Neural cell (in vitro differentiated cells): ENCODE results near the gene CCDC74A. TPM values are rescaled to one million over a fixed set of nuclear protein-coding genes. Genes with fewer than 3 reads are reported as not detected.
"Not testable (repeated sequence)": the region's sequence is repeated elsewhere in the genome, so short reads cannot be mapped to it uniquely, and the experiment has no call there.

Experiments
- H2AFZ ChIP-seq: fragments of 200-600, 300-800 bp; sonication (generic), shearing (Covaris generic); 2 replicates; pipeline ENCODE4 v1.6.0; 2014; ENCODE audit warnings: low read depth, mild to moderate bottlenecking, antibody characterized with exemption, low read length, moderate library complexity
- H3F3A ChIP-seq: fragments of 200-600 bp; shearing (Covaris generic); 2 replicates; pipeline ENCODE4 v1.6.1; 2016; ENCODE audit warnings: mild to moderate bottlenecking, moderate library complexity, mixed read lengths, antibody characterized with exemption, low read length; ENCODE audit not compliant: insufficient read depth, poor library complexity, severe bottlenecking
- H3K27ac ChIP-seq: fragments of 200-600, 300-800 bp; sonication (generic), shearing (Covaris generic); 2 replicates; pipeline ENCODE4 v1.5.1; 2014; ENCODE audit warnings: mild to moderate bottlenecking, low read length, moderate library complexity
- H3K27me3 ChIP-seq: fragments of 300-800, 200-600 bp; sonication (generic), shearing (Covaris generic); 2 replicates; pipeline ENCODE4 v1.6.0; 2014; ENCODE audit warnings: mild to moderate bottlenecking, low read depth, low read length, moderate library complexity; ENCODE audit not compliant: insufficient read depth
- H3K36me3 ChIP-seq: fragments of 300-800, 200-600 bp; sonication (generic), shearing (Covaris generic); 2 replicates; pipeline ENCODE4 v1.5.1; 2014; ENCODE audit warnings: mild to moderate bottlenecking, antibody characterized with exemption, low read length, moderate library complexity; ENCODE audit not compliant: insufficient read depth
- H3K4me2 ChIP-seq: fragments of 300-800, 200-600 bp; sonication (generic), shearing (Covaris generic); 2 replicates; pipeline ENCODE4 v1.6.0; 2014; ENCODE audit warnings: mild to moderate bottlenecking, low read length
- H3K4me3 ChIP-seq: fragments of 300-800, 200-600 bp; sonication (generic), shearing (Covaris generic); 2 replicates; pipeline ENCODE4 v1.5.1; 2014; ENCODE audit warnings: mild to moderate bottlenecking, low read length, moderate library complexity
- H3K79me2 ChIP-seq: fragments of 200-600 bp; shearing (Covaris generic); replicated peaks from 2 replicates; pipeline ENCODE4 v1.6.0; 2014; ENCODE audit warnings: mild to moderate bottlenecking, low read length, moderate library complexity; ENCODE audit not compliant: insufficient read depth
- H3K9ac ChIP-seq: fragments of 300-800, 200-600 bp; sonication (generic), shearing (Covaris generic); 2 replicates; pipeline ENCODE4 v1.6.1; 2016; ENCODE audit warnings: mild to moderate bottlenecking, low read length, mixed read lengths
- H3K9me2 ChIP-seq: fragments of 200-600 bp; shearing (Covaris generic); 2 replicates; pipeline ENCODE4 v1.6.1; 2016; ENCODE audit warnings: mild to moderate bottlenecking, low read length, mixed read lengths; ENCODE audit not compliant: insufficient read depth
- H3K9me3 ChIP-seq: fragments of 200-600, 300-800 bp; sonication (generic), shearing (Covaris generic); 2 replicates; pipeline ENCODE4 v1.6.1; 2016; ENCODE audit warnings: mild to moderate bottlenecking, mixed run types, low read length, moderate library complexity, mixed read lengths
- H4K20me1 ChIP-seq: fragments of 200-600 bp; shearing (Covaris generic); 2 replicates; pipeline ENCODE4 v1.6.1; 2016; ENCODE audit warnings: mild to moderate bottlenecking, mixed run types; ENCODE audit not compliant: insufficient read depth
- MXI1 ChIP-seq: fragments of 450-650 bp; conservative IDR thresholded peaks from 2 replicates; pipeline ENCODE4 v1.6.1; 2014; ENCODE audit warnings: antibody characterized with exemption, mild to moderate bottlenecking; ENCODE audit not compliant: poor library complexity, severe bottlenecking
- SMC3 ChIP-seq: fragments of 450-650 bp; conservative IDR thresholded peaks from 2 replicates; pipeline ENCODE4 v1.6.1; 2014; ENCODE audit warnings: antibody characterized with exemption, mild to moderate bottlenecking, moderate library complexity; ENCODE audit not compliant: poor library complexity
- polyA minus RNA-seq: library from RNA; depleted of rRNA, polyadenylated mRNA; stranded (reverse); fragments of >200 nt; gene quantifications from 2 replicates; pipeline ENCODE4 v1.2.3, GENCODE V29; 2014
- polyA plus RNA-seq: library from polyadenylated mRNA; depleted of rRNA; stranded (reverse); fragments of >200 nt; gene quantifications from 2 replicates; pipeline ENCODE4 v1.2.3, GENCODE V29; 2014
- TF ChIP-seq, protein P1 (sequence below): fragments of 450-650 bp; IDR thresholded peaks from 2 replicates; pipeline ENCODE4 v1.5.1; 2014; ENCODE audit warnings: antibody characterized with exemption, mild to moderate bottlenecking, moderate library complexity; ENCODE audit not compliant: poor library complexity, severe bottlenecking

CCDC74A gene
- polyA plus RNA-seq: 34.4 and 38.2 TPM in 2 replicates
- 12.4 and 13.3 TPM in 2 replicates for polyA minus RNA-seq

DNA sequence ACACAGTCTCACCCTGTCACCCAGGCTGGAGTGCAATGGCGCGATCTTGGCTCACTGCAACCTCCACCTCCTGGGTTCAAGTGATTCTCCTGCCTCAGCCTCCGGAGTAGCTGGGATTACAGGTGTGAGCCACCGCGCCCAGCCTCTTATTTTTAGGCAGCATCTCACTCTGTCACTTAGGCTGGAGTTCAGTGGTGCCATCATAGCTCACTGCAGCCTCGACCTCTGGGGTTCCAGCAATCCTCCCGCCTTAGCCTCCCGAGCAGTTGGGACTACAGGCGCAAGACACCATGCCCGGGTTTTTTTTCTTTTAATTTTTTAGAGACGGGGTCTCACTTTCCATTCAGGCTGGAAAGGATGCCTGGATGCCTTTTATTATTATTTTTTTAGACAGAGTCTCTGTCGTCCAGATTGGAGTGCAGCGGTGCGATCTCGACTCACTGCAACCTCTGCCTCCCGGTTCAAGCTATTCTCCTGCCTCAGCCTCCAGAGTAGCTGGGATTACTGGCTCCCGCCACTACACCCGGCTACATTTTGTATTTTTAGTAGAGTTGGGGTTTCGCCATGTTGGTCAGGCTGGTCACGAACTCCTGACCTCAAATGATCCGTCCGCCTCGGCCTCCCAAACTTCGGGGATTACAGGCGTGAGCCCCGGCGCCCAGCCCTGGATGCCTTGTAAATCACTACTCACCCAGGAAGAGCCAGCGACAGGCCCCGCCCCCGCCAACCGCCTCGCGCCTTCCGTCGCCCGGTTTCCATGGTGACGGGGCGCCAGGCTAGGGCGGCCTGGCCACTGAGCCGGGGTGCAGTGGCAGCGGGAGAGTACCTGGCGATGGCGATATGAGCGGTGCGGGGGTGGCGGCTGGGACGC is at the start of gene CCDC74A:
Gene CCDC74A (plus strand): TSS at position 758 of the 871 bp plus-strand sequence. CDS start 83 bp downstream, at position 841.
- H2AFZ ChIP-seq, H3K9me3 ChIP-seq, H3K9me2 ChIP-seq, H4K20me1 ChIP-seq, H3K27me3 ChIP-seq, H3F3A ChIP-seq, H3K79me2 ChIP-seq, H3K36me3 ChIP-seq, H3K4me2 ChIP-seq: not testable (repeated sequence)
- Histone ChIP-seq H3K4me3 (peak within 1 kb of the TSS; percentile 60), H3K27ac (peak within 1 kb of the TSS; percentile 8), H3K9ac (peak within 1 kb of the TSS; percentile 45)
- TF ChIP-seq, protein P1, sequence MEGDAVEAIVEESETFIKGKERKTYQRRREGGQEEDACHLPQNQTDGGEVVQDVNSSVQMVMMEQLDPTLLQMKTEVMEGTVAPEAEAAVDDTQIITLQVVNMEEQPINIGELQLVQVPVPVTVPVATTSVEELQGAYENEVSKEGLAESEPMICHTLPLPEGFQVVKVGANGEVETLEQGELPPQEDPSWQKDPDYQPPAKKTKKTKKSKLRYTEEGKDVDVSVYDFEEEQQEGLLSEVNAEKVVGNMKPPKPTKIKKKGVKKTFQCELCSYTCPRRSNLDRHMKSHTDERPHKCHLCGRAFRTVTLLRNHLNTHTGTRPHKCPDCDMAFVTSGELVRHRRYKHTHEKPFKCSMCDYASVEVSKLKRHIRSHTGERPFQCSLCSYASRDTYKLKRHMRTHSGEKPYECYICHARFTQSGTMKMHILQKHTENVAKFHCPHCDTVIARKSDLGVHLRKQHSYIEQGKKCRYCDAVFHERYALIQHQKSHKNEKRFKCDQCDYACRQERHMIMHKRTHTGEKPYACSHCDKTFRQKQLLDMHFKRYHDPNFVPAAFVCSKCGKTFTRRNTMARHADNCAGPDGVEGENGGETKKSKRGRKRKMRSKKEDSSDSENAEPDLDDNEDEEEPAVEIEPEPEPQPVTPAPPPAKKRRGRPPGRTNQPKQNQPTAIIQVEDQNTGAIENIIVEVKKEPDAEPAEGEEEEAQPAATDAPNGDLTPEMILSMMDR: peak; percentile 39
- peak; percentile 21 for TF ChIP-seq SMC3
- peak; percentile 53 for TF ChIP-seq MXI1

DNA sequence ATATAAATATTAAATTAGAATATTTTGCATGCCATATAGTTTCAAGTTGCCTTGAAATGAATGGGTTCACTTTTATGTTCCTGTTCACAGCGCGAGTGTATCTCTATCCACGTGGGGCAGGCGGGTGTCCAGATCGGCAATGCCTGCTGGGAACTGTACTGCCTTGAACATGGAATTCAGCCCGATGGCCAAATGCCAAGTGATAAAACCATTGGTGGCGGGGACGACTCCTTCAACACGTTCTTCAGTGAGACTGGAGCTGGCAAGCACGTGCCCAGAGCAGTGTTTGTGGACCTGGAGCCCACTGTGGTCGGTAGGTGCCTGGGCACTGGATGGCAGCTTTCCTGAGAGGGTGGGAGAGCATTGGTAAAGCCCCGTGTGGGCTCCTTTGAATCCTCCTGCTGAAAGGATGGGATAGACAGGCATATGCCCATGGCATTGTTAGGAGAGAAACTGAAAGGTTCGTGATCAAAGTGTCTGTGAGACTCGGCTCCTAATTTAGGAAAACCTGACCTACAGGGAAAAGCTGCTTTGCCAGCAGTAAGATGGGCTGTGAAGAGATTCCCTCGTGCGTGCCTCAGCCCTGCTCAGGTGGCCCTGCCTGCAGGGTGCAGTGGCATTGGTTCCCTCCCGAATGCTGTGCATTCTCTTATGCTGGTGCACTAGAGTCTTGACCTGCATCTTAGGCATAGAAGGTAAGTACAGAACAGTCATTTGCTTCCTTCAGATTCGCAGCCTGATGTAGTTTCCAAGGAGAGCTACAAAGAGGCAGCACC is 49.4 kb upstream of the CCDC74A start:
- not testable (repeated sequence) for H3K9me3 ChIP-seq, H3K27me3 ChIP-seq, H3K36me3 ChIP-seq, H3K79me2 ChIP-seq, H3K4me3 ChIP-seq, H3K9me2 ChIP-seq, H3K27ac ChIP-seq, H3K4me2 ChIP-seq, H2AFZ ChIP-seq, H3K9ac ChIP-seq, H3F3A ChIP-seq, H4K20me1 ChIP-seq

DNA sequence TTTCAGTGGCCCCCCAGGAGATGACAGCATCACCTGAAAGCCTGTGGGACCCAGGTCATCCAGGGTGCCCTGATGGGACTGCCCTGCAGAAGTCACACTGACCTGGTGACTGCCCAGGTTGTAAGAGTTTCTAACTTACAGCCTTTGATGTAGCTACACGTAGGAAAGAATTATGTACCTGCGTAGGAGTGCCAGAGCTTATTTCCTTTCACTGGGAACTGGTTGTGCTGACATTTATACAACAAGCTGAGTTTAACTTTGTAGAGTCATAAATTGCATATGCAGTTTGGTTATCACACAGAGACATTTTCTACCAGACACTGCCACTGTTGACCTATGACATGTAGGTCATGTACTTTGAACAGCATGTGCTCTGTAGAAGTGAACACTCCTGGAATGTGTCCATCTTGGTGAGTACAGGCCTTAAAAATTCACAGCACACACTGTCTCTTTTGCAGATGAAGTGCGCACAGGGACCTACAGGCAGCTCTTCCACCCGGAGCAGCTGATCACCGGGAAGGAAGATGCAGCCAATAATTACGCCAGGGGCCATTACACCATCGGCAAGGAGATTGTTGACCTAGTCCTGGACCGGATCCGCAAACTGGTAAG is 48.7 kb upstream of the CCDC74A start:
- H3K9ac ChIP-seq, H3K27ac ChIP-seq, H3K9me2 ChIP-seq, H4K20me1 ChIP-seq, H3K4me3 ChIP-seq, H3K9me3 ChIP-seq, H2AFZ ChIP-seq, H3F3A ChIP-seq, H3K27me3 ChIP-seq, H3K36me3 ChIP-seq, H3K79me2 ChIP-seq, H3K4me2 ChIP-seq: not testable (repeated sequence)

DNA sequence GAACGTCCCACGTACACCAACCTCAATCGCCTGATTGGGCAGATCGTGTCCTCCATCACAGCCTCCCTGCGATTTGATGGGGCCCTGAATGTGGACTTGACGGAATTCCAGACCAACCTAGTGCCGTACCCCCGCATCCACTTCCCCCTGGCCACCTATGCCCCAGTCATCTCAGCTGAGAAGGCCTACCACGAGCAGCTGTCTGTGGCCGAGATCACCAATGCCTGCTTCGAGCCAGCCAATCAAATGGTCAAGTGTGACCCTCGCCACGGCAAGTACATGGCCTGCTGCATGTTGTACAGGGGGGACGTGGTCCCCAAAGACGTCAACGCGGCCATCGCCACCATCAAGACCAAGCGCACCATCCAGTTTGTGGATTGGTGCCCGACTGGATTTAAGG is 47.3 kb upstream of the CCDC74A start:
- H3K4me3 ChIP-seq, H3F3A ChIP-seq, H3K9me2 ChIP-seq, H3K36me3 ChIP-seq, H2AFZ ChIP-seq, H3K27ac ChIP-seq, H3K79me2 ChIP-seq, H4K20me1 ChIP-seq, H3K4me2 ChIP-seq, H3K9ac ChIP-seq, H3K27me3 ChIP-seq, H3K9me3 ChIP-seq: not testable (repeated sequence)

DNA sequence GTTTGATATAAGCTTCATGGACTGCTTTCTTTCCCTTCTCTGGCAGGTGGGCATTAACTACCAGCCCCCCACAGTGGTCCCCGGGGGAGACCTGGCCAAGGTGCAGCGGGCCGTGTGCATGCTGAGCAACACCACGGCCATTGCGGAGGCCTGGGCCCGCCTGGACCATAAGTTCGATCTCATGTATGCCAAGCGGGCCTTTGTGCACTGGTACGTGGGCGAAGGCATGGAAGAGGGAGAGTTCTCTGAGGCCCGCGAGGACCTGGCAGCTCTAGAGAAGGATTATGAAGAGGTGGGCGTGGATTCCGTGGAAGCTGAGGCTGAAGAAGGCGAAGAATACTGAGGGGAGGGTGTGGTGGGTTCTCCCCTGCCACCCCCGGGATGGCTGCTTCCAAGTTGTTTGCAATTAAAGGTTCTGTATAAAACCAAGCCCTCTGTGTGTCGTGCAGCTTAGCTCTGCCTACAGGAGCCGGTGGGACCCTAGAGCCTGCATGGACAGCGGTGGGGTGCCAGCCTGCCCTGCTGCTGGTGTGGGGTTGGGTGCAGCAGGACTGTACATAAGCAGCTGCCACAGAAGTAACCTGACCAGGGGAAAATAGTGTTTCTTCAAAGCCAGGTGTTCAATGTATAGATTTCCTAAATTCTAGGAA is 45.1 kb upstream of the CCDC74A start:
- H3K4me2 ChIP-seq, H3K27me3 ChIP-seq, H3K4me3 ChIP-seq, H2AFZ ChIP-seq, H3K9me2 ChIP-seq, H3F3A ChIP-seq, H4K20me1 ChIP-seq, H3K27ac ChIP-seq, H3K9me3 ChIP-seq, H3K9ac ChIP-seq, H3K36me3 ChIP-seq, H3K79me2 ChIP-seq: not testable (repeated sequence)

DNA sequence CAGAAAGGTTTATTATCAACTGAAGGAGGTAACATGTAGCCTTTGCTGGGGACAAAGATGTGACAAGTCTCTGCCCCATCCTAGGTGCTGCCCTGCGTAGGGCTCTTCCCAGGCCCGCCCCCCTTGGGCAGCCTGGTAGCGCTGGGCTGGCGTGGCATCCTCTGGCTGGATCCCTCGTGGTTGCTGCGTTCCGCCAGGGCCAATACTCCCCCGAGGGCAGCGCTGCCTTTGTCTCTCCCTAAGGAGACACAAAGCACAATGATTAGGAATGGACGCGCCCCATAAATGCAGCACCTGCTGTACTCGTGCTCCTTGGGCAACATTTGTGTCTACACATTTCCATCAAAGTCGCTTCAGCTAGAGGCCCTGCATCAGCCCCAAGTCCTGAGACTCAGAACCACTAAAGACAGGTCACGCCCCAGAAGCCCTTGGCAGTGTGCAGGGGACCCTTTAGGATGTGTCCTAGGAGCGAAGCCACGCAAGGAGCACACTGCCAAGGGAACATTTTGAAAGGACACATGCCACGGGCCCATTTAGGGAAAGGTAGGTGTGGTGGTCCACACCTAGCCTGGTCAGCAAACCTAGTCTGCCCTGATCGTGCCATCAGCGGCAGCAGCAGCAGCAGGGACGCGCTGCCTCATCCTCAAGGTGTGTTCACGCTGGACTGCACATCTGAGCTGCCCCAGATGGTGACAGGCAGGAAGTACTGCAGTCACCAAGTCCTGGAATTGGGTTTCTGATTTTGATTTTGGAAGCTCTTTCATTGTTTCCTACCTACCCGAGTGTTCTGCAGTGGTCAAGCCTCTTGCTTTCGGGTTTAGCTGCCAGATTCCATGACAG is 43.5 kb upstream of the CCDC74A start:
- not testable (repeated sequence) for H3K4me2 ChIP-seq, H3K27ac ChIP-seq

More for the DNA sequence above, 43.5 kb upstream of the CCDC74A start:
- H3F3A ChIP-seq, H3K27me3 ChIP-seq, H2AFZ ChIP-seq, H3K9me2 ChIP-seq, H3K9me3 ChIP-seq, H3K9ac ChIP-seq, H4K20me1 ChIP-seq, H3K79me2 ChIP-seq, H3K4me3 ChIP-seq, H3K36me3 ChIP-seq: not testable (repeated sequence)
